Measurements from ENCODE around the gene ST7.

DNA sequence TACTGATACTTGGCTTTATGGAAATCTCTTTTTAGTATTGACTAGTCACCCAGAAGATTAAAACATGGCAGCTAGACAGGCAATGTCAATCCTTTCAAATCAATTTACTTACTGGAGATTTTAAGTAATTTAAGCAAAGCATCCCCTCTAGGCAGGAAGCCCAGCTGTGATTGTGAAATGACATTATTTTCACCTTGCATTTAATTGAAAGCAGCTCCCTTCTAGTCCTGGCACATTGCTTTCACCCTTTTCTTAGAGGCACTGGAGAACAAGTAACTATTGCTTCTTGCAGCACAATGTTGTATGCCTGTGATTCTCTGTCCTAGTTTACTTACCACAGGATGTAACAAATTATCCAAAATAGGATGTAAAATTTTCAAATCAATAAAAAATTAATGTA, 13.3 kb downstream of the ST7 start:
- TF ChIP-seq CHCHD3 (CRISPR knock-in tag; IDR thresholded peaks at IDR 0.05) (no peak), POLR2A (IDR thresholded peaks at IDR 0.05; ENCODE audit: insufficient read depth in 1 of 2, low read depth in 2 of 2, low read length in 2 of 2) (no peak), JUN (CRISPR knock-in tag; IDR thresholded peaks at IDR 0.05) (no peak)
- TF ChIP-seq, protein P1, sequence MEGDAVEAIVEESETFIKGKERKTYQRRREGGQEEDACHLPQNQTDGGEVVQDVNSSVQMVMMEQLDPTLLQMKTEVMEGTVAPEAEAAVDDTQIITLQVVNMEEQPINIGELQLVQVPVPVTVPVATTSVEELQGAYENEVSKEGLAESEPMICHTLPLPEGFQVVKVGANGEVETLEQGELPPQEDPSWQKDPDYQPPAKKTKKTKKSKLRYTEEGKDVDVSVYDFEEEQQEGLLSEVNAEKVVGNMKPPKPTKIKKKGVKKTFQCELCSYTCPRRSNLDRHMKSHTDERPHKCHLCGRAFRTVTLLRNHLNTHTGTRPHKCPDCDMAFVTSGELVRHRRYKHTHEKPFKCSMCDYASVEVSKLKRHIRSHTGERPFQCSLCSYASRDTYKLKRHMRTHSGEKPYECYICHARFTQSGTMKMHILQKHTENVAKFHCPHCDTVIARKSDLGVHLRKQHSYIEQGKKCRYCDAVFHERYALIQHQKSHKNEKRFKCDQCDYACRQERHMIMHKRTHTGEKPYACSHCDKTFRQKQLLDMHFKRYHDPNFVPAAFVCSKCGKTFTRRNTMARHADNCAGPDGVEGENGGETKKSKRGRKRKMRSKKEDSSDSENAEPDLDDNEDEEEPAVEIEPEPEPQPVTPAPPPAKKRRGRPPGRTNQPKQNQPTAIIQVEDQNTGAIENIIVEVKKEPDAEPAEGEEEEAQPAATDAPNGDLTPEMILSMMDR (CRISPR knock-in tag; IDR thresholded peaks at IDR 0.05), result no peak
- TF ChIP-seq, protein P2, sequence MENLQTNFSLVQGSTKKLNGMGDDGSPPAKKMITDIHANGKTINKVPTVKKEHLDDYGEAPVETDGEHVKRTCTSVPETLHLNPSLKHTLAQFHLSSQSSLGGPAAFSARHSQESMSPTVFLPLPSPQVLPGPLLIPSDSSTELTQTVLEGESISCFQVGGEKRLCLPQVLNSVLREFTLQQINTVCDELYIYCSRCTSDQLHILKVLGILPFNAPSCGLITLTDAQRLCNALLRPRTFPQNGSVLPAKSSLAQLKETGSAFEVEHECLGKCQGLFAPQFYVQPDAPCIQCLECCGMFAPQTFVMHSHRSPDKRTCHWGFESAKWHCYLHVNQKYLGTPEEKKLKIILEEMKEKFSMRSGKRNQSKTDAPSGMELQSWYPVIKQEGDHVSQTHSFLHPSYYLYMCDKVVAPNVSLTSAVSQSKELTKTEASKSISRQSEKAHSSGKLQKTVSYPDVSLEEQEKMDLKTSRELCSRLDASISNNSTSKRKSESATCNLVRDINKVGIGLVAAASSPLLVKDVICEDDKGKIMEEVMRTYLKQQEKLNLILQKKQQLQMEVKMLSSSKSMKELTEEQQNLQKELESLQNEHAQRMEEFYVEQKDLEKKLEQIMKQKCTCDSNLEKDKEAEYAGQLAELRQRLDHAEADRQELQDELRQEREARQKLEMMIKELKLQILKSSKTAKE (CRISPR knock-in tag; IDR thresholded peaks at IDR 0.05; ENCODE audit: borderline replicate concordance), result no peak
